ENCODE results near the gene RXFP2. TPM values are rescaled to one million over a fixed set of nuclear protein-coding genes. Genes with fewer than 3 reads are reported as not detected.

Gene RXFP2
- polyA plus RNA-seq, 3 donors from 2014 or later = not detected

- Mint-ChIP-seq H3K36me3 (no peaks in the 10 kb centered on the region), H3K9me3 (no peaks in the 10 kb centered on the region), H3K27ac (no peak overlapping the region), H3K4me3 (no peak overlapping the region), H3K27me3 (ENCODE audit: low read depth in 3 of 3) (peaks cover 0 to 3% (median 2%) of the 10 kb centered on the region in 3 donors), H3K4me1 (peaks cover 16 to 27% of the 10 kb centered on the region in 2 donors)
- DNase-seq = no peak
Measured at GRCh38 chr13:31850041-31850555, 110.8 kb downstream of the RXFP2 start.

DNA sequence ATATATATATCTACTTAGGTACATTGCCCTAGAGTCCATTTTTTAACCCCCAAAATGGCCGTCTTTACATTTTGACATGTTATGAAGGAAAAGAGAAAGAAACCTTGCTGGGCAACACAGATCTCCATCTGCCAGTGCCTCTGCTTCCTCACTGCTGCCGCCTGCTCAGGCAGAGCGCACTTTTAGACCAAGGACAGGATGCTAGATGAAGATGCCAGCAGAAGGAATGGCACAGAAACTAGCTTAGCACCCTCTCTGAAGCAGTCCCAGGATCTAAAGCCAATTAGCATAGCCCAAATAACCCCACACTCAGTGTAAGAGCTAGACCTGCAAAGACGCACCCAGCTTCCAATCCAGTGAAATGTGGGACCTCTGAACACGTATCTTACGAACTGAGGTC, 111.9 kb downstream of the RXFP2 start:
- peaks cover 0 to 4% (median 3%) of the 10 kb centered on the region in 3 donors for H3K27me3 Mint-ChIP-seq (ENCODE audit: low read depth in 3 of 3)
- no peaks in the 10 kb centered on the region for H3K9me3 Mint-ChIP-seq
- H3K27ac Mint-ChIP-seq = peak overlapping the region in 1 of 6 donors; percentile 15
- no peaks in the 10 kb centered on the region for H3K36me3 Mint-ChIP-seq
- no peak overlapping the region for H3K4me3 Mint-ChIP-seq
- DNase-seq = no peak
- peaks cover 11 to 18% of the 10 kb centered on the region in 2 donors for H3K4me1 Mint-ChIP-seq

Data from immature natural killer cell (primary cell).